ENCODE results near the gene CSE1L.
"Not testable (repeated sequence)": the region's sequence is repeated elsewhere in the genome, so short reads cannot be mapped to it uniquely, and the experiment has no call there.

CSE1L gene

DNA sequence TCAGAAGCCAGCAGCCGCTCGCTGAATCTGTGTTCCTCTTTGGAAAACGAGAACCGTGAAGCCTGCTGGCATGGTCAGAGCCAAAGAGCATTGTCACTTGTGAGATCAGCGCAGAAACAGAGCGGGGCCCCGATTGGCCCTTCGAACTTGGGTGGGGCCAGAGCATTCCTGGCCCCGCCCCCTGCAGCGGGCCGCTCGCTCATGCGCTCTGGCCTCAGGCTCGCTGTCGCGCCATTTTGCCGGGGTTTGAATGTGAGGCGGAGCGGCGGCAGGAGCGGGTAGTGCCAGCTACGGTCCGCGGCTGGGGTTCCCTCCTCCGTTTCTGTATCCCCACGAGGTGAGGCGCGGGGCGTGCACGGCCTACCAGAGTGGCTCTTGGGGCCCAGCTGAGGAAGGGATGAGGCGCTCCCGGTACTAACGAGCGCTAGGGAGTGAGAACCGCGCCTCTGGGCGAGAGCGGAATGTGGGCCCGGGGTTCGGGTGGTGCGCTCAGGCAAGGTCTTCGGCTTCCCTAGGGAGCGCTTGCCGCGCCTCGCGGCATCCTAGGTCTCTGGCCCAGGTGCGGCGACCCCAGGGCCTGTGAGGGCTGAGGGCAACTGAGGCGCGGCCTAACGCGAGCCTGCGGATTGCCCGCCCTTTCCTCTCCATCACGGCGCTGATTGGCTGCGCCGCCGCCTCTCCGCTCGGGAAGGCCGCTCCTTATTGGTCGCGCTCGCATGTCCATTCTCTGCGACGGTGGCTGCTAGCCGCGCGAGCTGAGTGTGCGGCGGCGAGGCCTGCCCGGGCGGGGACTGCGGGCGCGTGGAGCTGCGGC, at the start of gene CSE1L:
Gene CSE1L, plus strand, starts transcription at position 226 of the 814 bp plus-strand sequence. CDS start 12,152 bp downstream, outside the sequence.
- DNase-seq (ENCODE audit: low spot score), result peak; percentile 98

DNA sequence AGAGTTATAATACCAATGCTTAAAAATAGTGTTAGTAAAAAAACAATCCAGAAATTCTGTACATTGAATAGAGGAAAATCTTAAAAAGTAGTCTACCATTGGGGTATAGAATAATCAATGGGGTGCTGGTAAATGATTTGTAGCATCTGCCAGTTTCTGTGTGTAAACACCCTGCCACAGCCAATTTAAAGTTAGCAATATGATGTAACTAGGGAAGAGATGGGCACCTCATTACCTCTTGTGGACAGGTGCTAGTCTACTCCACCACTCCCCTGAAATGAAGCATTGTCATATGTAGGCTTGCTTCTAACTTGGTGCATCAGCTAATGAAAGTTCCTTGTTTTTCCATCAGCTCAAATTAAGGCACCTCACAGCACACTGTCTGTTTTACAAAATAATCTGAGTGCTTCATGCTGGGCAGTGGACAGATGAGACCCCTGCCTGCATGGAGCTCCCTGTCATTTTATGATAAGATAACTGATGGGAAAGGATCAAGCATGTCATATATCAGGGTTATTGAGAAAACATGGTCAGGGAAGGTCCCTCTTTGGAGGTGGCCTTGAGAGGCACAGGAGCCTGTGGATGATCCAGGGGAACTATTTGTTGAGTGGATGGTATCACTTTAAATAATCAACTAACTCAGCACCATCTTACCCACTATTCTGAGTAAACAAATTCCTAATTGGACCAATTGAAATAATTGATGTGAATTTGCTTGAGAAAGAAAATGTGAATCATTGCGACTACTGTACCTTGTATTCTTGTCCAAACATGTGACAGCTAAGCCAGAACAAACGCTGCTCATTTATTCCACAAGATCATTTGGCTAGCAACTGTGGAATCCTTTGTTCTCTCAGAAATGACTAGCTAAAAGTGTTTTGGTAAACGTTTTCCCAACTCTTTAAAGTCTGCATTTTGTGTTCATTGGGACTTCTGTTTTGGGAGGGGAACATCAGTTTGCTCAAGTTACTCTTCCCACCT, 45.9 kb upstream of the CSE1L start:
- DNase-seq (ENCODE audit: low spot score), result no peak

- no peak for DNase-seq (ENCODE audit: low spot score)
Observed at GRCh38 chr20:49001741-49002140, 44.4 kb upstream of the CSE1L start.

GRCh38 chr20:49006446-49006980, 39.6 kb upstream of the CSE1L start:
- no peak for DNase-seq (ENCODE audit: low spot score)

GRCh38 chr20:49009899-49010631, 36.0 kb upstream of the CSE1L start:
- no peak for DNase-seq (ENCODE audit: low spot score)

- no peak for DNase-seq (ENCODE audit: low spot score)
Observed at GRCh38 chr20:49024220-49024619, 21.9 kb upstream of the CSE1L start.

GRCh38 chr20:49028177-49028576, 17.9 kb upstream of the CSE1L start:
- not testable (repeated sequence) for DNase-seq (ENCODE audit: low spot score)

DNA sequence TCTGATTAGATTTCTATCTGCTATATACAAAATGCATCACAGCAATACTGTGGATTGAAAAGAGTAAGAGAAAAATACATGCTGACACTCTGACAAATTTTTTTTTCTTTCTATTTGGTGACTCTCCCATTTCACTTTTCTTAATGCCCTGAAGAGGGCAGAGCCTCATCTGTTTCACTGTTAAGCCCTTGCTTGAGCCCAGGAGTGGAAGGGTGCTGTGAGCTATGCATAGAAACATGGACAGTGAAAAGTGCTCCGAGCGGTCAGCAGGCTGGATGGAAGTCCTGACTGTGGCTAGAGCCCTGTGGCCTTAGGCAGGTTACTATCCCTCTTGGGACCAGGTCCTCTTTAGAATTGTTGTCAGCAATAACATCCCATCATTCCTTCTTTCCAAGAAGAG, 17.4 kb upstream of the CSE1L start:
- peak; percentile 76 for DNase-seq (ENCODE audit: low spot score)

DNA sequence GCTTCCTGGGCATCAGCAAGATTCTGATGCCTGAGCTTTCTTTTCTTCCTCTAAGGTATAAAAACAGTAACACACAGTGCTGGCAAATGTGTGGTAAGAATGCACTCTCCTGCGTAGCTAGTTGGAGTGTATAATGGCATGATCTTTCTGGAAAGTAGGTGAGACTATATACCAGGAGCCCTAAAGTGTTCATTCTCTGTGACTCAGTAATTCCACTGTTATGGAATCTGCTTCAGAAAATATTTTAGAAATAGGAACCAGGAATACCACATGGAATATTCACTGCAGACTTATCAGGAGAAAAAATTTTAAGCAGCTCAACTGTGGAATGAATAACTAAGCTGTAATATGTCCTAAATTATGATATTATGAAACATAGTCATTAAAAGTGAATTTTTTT, 16.9 kb upstream of the CSE1L start:
- DNase-seq (ENCODE audit: low spot score), result no peak

- no peak for DNase-seq (ENCODE audit: low spot score)
Observed at GRCh38 chr20:49030954-49031619, 15.0 kb upstream of the CSE1L start.

GRCh38 chr20:49032455-49032854, 13.7 kb upstream of the CSE1L start:
- DNase-seq (ENCODE audit: low spot score), result no peak

DNA sequence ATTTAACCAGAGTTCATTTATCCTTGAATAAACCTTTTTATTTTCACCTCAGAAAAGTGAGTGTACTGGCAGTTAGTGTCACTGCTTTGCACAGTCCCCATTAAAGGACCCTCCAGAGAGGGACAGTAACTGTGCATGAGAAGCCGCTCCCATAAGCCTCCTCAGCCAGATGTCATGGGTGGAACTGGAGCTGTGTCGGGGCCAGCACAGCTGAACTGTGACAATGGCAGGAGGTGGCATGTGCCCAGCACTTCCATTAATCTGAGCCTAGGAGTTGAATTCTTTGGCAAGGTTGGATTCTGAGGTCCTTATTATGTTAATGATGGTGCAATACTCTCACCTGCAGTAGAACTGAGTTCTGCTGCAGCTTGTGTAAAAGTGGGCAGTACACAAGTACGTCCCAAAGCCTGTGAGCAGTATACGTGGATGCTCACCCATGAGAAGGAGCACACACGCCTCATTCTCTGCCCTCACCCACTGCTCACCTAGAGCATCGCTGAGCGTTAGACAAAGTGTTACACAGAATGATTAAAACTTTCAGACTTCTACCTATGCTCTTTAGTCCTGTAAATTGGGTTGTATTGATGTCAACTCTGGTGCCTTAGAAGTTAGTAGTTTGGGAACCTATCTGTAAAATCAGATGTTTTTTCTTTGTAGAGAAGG, 11.9 kb upstream of the CSE1L start:
- DNase-seq (ENCODE audit: low spot score), result no peak

GRCh38 chr20:49037962-49038387, 8.1 kb upstream of the CSE1L start:
- DNase-seq (ENCODE audit: low spot score), result no peak

DNA sequence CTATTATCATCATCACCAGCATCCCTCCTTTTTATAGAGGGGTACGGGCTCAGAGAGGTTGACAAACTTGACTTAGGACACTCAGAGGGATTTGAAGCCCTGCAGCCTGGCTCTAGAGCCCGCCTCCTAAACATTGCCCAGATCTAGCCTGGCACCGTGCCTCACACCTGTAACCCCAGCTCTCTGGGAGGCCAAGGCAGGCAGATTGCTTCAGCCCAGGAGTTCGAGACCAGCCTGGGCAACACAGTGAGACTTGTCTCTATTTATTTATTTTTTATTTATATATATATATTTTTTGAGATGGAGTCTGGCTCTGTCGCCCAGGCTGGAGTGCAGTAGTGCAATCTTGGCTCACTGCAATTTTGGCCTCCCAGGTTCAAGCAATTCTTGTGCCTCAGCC, 6.3 kb upstream of the CSE1L start:
- no peak for DNase-seq (ENCODE audit: low spot score)

GRCh38 chr20:49043000-49043399, 3.1 kb upstream of the CSE1L start:
- no peak for DNase-seq (ENCODE audit: low spot score)

GRCh38 chr20:49045440-49046086, 549 bp upstream of the CSE1L start:
- DNase-seq (ENCODE audit: low spot score), result peak; percentile 31

DNA sequence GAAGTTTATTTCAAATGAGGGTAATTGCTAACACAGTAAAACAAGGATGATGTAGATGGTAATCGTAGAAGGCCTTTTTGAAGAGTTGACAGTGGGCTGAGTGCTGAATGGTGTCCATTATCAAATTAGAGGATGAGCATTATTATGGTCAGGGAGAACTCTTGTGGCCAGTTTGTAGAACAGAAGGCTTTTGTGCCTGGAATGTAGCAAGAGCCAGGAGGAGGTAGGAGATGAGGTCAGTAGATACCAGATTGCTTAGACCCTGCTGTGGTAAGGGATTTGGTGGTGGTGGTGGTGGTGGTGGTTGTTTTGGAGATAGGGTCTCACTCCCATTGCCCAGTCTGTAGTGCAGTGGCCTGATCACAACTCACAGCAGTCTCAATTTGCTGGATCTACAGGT, 6.2 kb downstream of the CSE1L start:
- no peak for DNase-seq (ENCODE audit: low spot score)

GRCh38 chr20:49054056-49054643, 8.0 kb downstream of the CSE1L start:
- DNase-seq (ENCODE audit: low spot score), result no peak

DNA sequence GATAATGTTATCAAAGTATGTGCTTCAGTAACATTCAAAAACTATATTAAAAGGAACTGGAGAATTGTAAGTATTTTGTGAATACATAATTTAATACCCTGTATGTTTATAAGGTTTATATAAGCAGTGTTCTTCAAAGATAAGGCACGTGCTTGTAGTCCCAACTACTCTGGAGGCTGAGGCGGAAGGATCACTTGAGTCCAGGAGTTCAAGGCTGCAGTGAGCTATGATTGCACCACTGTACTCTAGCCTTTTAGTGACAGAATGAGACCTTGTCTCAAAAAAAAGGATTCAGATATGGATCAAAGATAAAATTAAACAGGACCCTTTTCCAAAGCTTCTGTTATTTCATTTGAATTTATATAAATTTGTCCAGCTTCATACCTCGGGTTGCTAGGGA, 17.2 kb downstream of the CSE1L start:
- DNase-seq (ENCODE audit: low spot score), result no peak

DNA sequence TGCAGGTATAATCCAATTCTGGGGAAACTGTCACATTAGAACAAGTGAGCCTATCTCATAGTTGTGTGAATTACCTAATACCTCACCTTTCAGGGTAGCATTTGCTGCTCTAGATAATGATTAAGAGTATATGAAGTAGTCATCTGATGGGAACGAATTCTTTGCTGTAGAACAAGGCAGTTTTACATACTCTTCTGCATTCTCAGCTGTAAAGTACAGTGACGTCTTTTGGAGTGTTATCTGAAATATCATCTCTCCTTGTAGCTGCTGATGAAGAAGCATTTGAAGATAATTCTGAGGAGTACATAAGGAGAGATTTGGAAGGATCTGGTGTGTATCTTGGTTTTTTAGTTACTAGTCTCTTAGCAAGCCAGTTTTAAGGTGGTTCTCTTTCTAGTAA, 28.4 kb downstream of the CSE1L start:
- DNase-seq (ENCODE audit: low spot score), result no peak

Measured in RKO (cell line).